OCI-LY1 (cell line): ENCODE data around the gene HOXB7.

Experiments
- H2AFZ ChIP-seq: fragments of 200-600 bp; sonication (generic), shearing (Covaris generic); 2 replicates; pipeline ENCODE4 v1.6.0; 2014; ENCODE audit warnings: antibody characterized with exemption, mild to moderate bottlenecking, low read length
- H3F3A ChIP-seq: fragments of 200-600 bp; sonication (generic), shearing (Covaris generic); 2 replicates; pipeline ENCODE4 v1.6.0; 2014; ENCODE audit warnings: mild to moderate bottlenecking, antibody characterized with exemption, low read length, moderate library complexity; ENCODE audit not compliant: insufficient read depth
- H3K27ac ChIP-seq: fragments of 200-600 bp; sonication (generic); 2 replicates; pipeline ENCODE4 v1.5.1; 2014; ENCODE audit warnings: low read length, mixed run types, mild to moderate bottlenecking, low read depth; ENCODE audit not compliant: poor library complexity, severe bottlenecking
- H3K27me3 ChIP-seq: fragments of 200-600 bp; sonication (generic); 2 replicates; pipeline ENCODE4 v1.6.0; 2014; ENCODE audit warnings: antibody characterized with exemption, mild to moderate bottlenecking, low read length, moderate library complexity; ENCODE audit not compliant: insufficient read depth
- H3K36me3 ChIP-seq: fragments of 200-600 bp; sonication (generic); 2 replicates; pipeline ENCODE4 v1.6.1; 2014; ENCODE audit warnings: mild to moderate bottlenecking, antibody characterized with exemption, low read length, moderate library complexity, mixed read lengths; ENCODE audit not compliant: insufficient read depth
- H3K4me1 ChIP-seq: fragments of 200-600 bp; sonication (generic); 2 replicates; pipeline ENCODE4 v1.5.1; 2014; ENCODE audit warnings: mild to moderate bottlenecking, low read length, moderate library complexity; ENCODE audit not compliant: insufficient read depth, severe bottlenecking
- H3K4me2 ChIP-seq: fragments of 200-600 bp; sonication (generic), shearing (Covaris generic); 2 replicates; pipeline ENCODE4 v1.6.1; 2014; ENCODE audit warnings: low read length
- H3K4me3 ChIP-seq: fragments of 200-600 bp; sonication (generic); 2 replicates; pipeline ENCODE4 v1.5.1; 2014; ENCODE audit warnings: low read length, low read depth, mild to moderate bottlenecking, mixed read lengths; ENCODE audit not compliant: poor library complexity, severe bottlenecking
- H3K79me2 ChIP-seq: fragments of 200-600 bp; shearing (Covaris generic); 2 replicates; pipeline ENCODE4 v1.6.1; 2016; ENCODE audit warnings: mixed run types, low read length, mixed read lengths; ENCODE audit not compliant: insufficient read depth
- H3K9ac ChIP-seq: fragments of 200-600 bp; sonication (generic), shearing (Covaris generic); 2 replicates; pipeline ENCODE4 v1.6.1; 2014; ENCODE audit warnings: mild to moderate bottlenecking, low read length, mixed read lengths
- H3K9me2 ChIP-seq: fragments of 200-600 bp; sonication (generic), shearing (Covaris generic); 2 replicates; pipeline ENCODE4 v1.6.1; 2014; ENCODE audit warnings: low read depth, mild to moderate bottlenecking, low read length, mixed read lengths
- H3K9me3 ChIP-seq: fragments of 200-600 bp; shearing (Covaris generic); 2 replicates; pipeline ENCODE4 v1.6.1; 2014; ENCODE audit warnings: low read length, mixed read lengths
- H4K20me1 ChIP-seq: fragments of 200-600 bp; sonication (generic), shearing (Covaris generic); 2 replicates; pipeline ENCODE4 v1.6.0; 2016; ENCODE audit warnings: mild to moderate bottlenecking, low read length; ENCODE audit not compliant: insufficient read depth
- EZH2 ChIP-seq: fragments of 200-600 bp; sonication (generic), shearing (Covaris generic); IDR thresholded peaks from 2 replicates; pipeline ENCODE4 v1.8.0; 2017; ENCODE audit warnings: borderline replicate concordance, mixed run types, mild to moderate bottlenecking, antibody characterized with exemption, low read length, moderate library complexity, mixed read lengths
- TF ChIP-seq, protein P1 (sequence below): fragments of 200-600 bp; sonication (generic), shearing (Covaris generic); IDR thresholded peaks from 2 replicates; pipeline ENCODE4 v1.5.1; 2017; ENCODE audit warnings: mild to moderate bottlenecking, antibody characterized with exemption, low read length, moderate library complexity, mixed read lengths

The HOXB7 gene

DNA sequence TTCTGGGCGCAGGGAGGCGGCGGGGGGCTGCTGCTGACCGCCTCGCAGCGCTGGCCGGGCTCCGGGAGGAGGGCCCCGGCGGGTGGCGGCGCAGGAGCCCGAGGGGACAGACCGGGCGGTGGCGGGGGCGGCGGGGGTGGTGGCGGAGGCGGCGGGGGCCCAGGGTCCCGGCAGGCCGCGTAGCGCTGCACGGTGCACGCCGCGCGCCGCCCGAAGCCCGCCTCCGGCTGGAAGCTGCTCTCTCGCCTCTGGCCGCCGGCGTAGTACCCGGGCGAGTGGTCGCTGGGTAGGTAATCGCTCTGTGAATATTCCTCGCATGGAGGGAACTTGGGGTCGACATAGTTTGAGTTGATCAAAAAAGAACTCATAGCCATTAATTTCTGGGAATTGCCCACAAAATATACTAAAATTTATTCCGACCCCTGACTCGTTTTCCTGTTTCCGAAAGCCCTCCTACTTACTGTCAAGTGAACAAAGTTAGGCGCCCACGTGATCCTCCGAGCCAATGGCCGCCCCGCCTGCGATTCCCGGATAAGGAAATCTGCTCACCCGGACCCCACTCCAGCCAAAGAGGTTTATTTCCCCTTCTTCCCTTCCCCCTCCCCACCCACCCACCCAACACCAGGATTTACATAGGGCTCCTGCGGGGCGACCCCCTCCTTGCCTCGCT lies 32.7 kb downstream of the HOXB7 start, which contains the start of gene HOXB4:
HOXB4 (minus strand) TSS at position 405 of the 670 bp plus-strand sequence; CDS start at position 374, 31 bp downstream.
- H3K9ac ChIP-seq: no peak within 1 kb of the TSS
- no peaks in the 10 kb centered on the region for H3K9me3 ChIP-seq
- H3K27ac ChIP-seq: no peak within 1 kb of the TSS
- H3K4me2 ChIP-seq: no peak within 1 kb of the TSS
- no peaks in the 10 kb centered on the region for H3K4me1 ChIP-seq
- no peaks in the 10 kb centered on the region for H4K20me1 ChIP-seq
- H3K9me2 ChIP-seq: no peaks in the 10 kb centered on the region
- H3K79me2 ChIP-seq: no peaks in the 10 kb centered on the region
- no peaks in the 10 kb centered on the region for H3K36me3 ChIP-seq
- H3F3A ChIP-seq: no peaks in the 10 kb centered on the region
- no peak within 1 kb of the TSS for H3K4me3 ChIP-seq
- peaks cover 6% of the 10 kb centered on the region; the same call in 1 of the 2 replicates for H3K27me3 ChIP-seq
- no peak for TF ChIP-seq EZH2
- TF ChIP-seq, protein P1, sequence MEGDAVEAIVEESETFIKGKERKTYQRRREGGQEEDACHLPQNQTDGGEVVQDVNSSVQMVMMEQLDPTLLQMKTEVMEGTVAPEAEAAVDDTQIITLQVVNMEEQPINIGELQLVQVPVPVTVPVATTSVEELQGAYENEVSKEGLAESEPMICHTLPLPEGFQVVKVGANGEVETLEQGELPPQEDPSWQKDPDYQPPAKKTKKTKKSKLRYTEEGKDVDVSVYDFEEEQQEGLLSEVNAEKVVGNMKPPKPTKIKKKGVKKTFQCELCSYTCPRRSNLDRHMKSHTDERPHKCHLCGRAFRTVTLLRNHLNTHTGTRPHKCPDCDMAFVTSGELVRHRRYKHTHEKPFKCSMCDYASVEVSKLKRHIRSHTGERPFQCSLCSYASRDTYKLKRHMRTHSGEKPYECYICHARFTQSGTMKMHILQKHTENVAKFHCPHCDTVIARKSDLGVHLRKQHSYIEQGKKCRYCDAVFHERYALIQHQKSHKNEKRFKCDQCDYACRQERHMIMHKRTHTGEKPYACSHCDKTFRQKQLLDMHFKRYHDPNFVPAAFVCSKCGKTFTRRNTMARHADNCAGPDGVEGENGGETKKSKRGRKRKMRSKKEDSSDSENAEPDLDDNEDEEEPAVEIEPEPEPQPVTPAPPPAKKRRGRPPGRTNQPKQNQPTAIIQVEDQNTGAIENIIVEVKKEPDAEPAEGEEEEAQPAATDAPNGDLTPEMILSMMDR: no peak
- H2AFZ ChIP-seq: no peak within 1 kb of the TSS

DNA sequence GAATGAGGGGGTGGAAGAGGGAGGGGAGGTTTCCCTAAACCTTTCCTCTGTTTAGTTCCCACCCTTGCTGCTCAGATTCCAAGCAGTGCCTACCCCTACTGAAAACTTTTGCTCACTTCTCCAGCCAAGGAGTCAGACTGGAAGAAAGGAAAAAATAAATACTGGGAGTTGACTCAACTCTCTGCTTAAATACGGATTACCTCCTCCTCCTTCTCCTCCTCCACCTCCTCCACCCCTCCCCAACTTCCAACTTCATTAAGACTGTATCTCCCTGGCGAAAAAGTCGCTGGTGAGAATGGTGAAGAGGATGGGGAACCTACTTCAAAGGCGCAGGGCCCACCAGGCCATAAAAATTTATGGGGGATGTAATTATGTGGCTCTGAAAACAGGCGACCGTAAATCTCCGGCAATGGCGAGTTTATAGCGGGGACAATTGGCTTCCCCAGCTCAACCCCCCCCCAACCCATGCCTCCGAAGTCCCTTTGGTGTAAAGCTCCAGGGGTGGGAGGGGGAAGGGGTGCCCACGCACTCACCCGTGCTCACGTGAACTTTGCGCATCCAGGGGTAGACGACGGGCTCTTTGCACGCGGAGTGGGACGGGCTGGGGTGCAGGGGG lies 33.4 kb downstream of the HOXB7 start:
- Histone ChIP-seq H3K9me2 (no peaks in the 10 kb centered on the region), H3K36me3 (no peaks in the 10 kb centered on the region), H3K4me2 (no peak overlapping the region), H3F3A (no peaks in the 10 kb centered on the region), H3K9me3 (no peaks in the 10 kb centered on the region), H3K27me3 (peaks cover 6% of the 10 kb centered on the region; the same call in 1 of the 2 replicates), H3K4me3 (no peak overlapping the region), H2AFZ (no peak overlapping the region), H3K9ac (no peak overlapping the region), H3K27ac (no peak overlapping the region), H4K20me1 (no peaks in the 10 kb centered on the region), H3K79me2 (no peaks in the 10 kb centered on the region), H3K4me1 (no peaks in the 10 kb centered on the region)
- TF ChIP-seq EZH2: no peak
- TF ChIP-seq, protein P1: no peak

DNA sequence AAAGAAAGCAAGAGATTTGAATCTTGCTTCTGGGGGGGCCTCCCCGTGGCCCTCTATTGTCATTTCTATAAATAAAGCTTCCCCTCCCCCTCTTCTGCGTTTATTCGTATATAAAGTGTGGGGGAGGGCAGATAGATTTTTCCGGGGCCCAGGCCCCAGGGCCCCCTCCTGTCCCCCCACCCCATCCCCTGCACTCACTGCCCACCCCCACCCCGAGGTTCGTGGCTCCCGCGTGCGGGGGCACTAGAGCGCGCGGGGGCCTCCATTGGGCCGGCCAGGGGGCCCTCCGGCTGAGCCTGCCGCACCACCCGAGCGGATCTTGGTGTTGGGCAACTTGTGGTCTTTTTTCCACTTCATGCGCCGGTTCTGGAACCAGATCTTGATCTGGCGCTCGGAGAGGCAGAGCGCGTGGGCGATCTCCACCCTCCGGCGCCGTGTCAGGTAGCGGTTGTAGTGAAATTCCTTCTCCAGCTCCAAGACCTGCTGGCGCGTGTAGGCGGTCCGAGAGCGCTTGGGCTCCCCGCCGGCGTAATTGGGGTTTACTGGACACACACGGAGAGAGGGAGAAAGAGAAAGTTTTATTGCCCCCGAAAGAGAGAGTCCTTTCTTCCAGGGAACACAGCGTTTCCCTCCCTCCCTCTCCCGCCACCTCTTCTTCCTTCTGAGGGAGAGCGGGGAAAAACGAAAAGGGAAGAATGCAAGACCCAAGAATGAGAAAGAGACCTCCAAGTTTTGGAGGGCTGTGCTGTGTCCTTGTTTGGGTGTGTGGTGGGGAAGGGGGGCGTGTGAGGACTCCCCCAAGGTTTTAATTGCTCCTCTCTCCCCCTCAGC lies 34.1 kb downstream of the HOXB7 start:
- Histone ChIP-seq H3F3A (no peaks in the 10 kb centered on the region), H3K4me2 (no peak overlapping the region), H2AFZ (no peak overlapping the region), H3K4me3 (no peak overlapping the region), H3K27me3 (peaks cover 6% of the 10 kb centered on the region; the same call in 1 of the 2 replicates), H3K27ac (no peak overlapping the region), H3K9me3 (no peaks in the 10 kb centered on the region), H3K4me1 (no peaks in the 10 kb centered on the region), H3K79me2 (no peaks in the 10 kb centered on the region), H3K36me3 (no peaks in the 10 kb centered on the region), H3K9ac (no peak overlapping the region), H3K9me2 (no peaks in the 10 kb centered on the region), H4K20me1 (no peaks in the 10 kb centered on the region)
- TF ChIP-seq, protein P1: no peak
- TF ChIP-seq EZH2: no peak
